ENCODE measurements around the gene APOO. TPM values are rescaled to one million over a fixed set of nuclear protein-coding genes. Genes with fewer than 3 reads are reported as not detected.

The APOO gene
- total RNA-seq, 1 experiment from 2014 or later: 95.3 TPM

DNA sequence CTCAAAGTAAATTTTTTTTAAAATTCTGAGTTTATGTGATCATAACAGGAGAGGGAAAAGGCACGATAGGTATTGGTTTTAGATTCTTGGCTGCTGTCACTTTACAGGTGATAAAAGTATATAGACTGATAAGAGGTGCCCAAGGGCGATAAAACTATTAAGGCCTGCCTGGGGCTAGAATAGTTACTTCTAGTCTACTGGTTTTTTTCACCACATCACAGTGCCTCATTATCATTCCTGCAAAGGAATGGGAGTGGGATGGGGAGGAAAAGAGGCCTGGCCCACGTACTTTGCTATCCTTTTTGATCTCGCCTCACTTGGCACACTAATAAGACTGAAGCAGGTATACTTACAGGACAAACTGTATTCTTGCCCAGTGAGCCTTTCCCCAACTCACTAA is 46.7 kb upstream of the APOO start:
- no peaks in the 10 kb centered on the region for H3K9me3 ChIP-seq (ENCODE audit: control insufficient read depth, low read depth, low read length)
- no peak overlapping the region for H3K27ac ChIP-seq (ENCODE audit: insufficient read length, low read depth, low read length)
- H3K4me2 ChIP-seq (ENCODE audit: insufficient read depth, insufficient read length, low read length): no peak overlapping the region
- H3K4me1 Mint-ChIP-seq: peaks cover 25 to 27% of the 10 kb centered on the region in 2 experiments
- no peaks in the 10 kb centered on the region for H4K20me1 ChIP-seq (ENCODE audit: control insufficient read depth, insufficient read depth, insufficient read length)
- WGBS (ENCODE audit: extremely low coverage, insufficient read length, low lambda C conversion rate): no CpG with 5 or more reads among the region's 4 CpGs
- no peaks in the 10 kb centered on the region for H3K36me3 Mint-ChIP-seq (ENCODE audit: insufficient read depth in 1 of 3, low read depth in 3 of 3)
- H3K4ac ChIP-seq (ENCODE audit: low read depth, low read length): no peak overlapping the region
- H3K4me1 ChIP-seq (ENCODE audit: insufficient read depth, low read length): peaks cover 4% of the 10 kb centered on the region
- no peaks in the 10 kb centered on the region for H3K27me3 ChIP-seq (ENCODE audit: insufficient read depth, low read length)
- H2BK12ac ChIP-seq (ENCODE audit: insufficient read length, low read depth, low read length): no peak overlapping the region
- H3K9ac ChIP-seq (ENCODE audit: extremely low read depth, insufficient read length, low read length): no peak overlapping the region
- no peak for DNase-seq
- no peak overlapping the region for H3K18ac ChIP-seq (ENCODE audit: insufficient read length, low read depth, low read length)
- H3K23me2 ChIP-seq (ENCODE audit: insufficient read length, low read depth, low read length, poor library complexity, severe bottlenecking): no peaks in the 10 kb centered on the region
- no peak overlapping the region for H3K4me3 Mint-ChIP-seq
- TF ChIP-seq, protein P1, sequence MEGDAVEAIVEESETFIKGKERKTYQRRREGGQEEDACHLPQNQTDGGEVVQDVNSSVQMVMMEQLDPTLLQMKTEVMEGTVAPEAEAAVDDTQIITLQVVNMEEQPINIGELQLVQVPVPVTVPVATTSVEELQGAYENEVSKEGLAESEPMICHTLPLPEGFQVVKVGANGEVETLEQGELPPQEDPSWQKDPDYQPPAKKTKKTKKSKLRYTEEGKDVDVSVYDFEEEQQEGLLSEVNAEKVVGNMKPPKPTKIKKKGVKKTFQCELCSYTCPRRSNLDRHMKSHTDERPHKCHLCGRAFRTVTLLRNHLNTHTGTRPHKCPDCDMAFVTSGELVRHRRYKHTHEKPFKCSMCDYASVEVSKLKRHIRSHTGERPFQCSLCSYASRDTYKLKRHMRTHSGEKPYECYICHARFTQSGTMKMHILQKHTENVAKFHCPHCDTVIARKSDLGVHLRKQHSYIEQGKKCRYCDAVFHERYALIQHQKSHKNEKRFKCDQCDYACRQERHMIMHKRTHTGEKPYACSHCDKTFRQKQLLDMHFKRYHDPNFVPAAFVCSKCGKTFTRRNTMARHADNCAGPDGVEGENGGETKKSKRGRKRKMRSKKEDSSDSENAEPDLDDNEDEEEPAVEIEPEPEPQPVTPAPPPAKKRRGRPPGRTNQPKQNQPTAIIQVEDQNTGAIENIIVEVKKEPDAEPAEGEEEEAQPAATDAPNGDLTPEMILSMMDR (conservative IDR thresholded peaks at IDR 0.05): no peak
- no peak overlapping the region for H2AFZ ChIP-seq (ENCODE audit: low read length)
- H3K14ac ChIP-seq (ENCODE audit: insufficient read depth, low read length): no peak overlapping the region
- no peak overlapping the region for H2BK5ac ChIP-seq (ENCODE audit: insufficient read length, low read length)
- H2BK20ac ChIP-seq (ENCODE audit: low read depth, low read length, poor library complexity, severe bottlenecking): no peak overlapping the region
- no peaks in the 10 kb centered on the region for H3K27me3 Mint-ChIP-seq (ENCODE audit: low read depth)
- no peak overlapping the region for H2BK15ac ChIP-seq (ENCODE audit: low read depth, low read length)
- no peak overlapping the region for H4K5ac ChIP-seq (ENCODE audit: insufficient read length, low read depth, low read length)
- H3K9me3 Mint-ChIP-seq: no peaks in the 10 kb centered on the region; a peak in 1 of 5 replicates
- no peak overlapping the region for H4K91ac ChIP-seq (ENCODE audit: insufficient read length, low read depth, low read length)
- no peak overlapping the region for H4K8ac ChIP-seq (replicated peaks; ENCODE audit: insufficient read length, low read depth, low read length)
- no peaks in the 10 kb centered on the region for H3K79me1 ChIP-seq (ENCODE audit: insufficient read depth, low read depth, low read length, poor library complexity, severe bottlenecking)
- H3T11ph ChIP-seq (ENCODE audit: low read length): no peak overlapping the region
- H3K27ac Mint-ChIP-seq: no peak overlapping the region; a peak in 2 of 7 replicates
- no peak overlapping the region for H3K23ac ChIP-seq (ENCODE audit: insufficient read length, low read depth, low read length)
- H3K79me2 ChIP-seq (ENCODE audit: insufficient read depth, low read length): no peaks in the 10 kb centered on the region
- no peak overlapping the region for H2BK120ac ChIP-seq (ENCODE audit: low read depth, low read length, poor library complexity, severe bottlenecking)
- H3K56ac ChIP-seq (ENCODE audit: insufficient read length, low read depth, low read length): no peak overlapping the region
- H2AK5ac ChIP-seq (ENCODE audit: insufficient read length, low read length): no peak overlapping the region

All from H9 (cell line).